OCI-LY7 (cell line): ENCODE results near the gene PHF20. TPM values are rescaled to one million over a fixed set of nuclear protein-coding genes. Genes with fewer than 3 reads are reported as not detected.

Source experiments
- BruUV-seq: library from RNA; stranded (reverse); fragments of 400-500 nt; replicated peaks from 2 replicates; lab custom pipeline; 2021; lab: Mats Ljungman, UMichigan
- CTCF ChIA-PET: fragments of 300-600 bp; sonication (Branson Sonifier 250); formaldehyde crosslinking; loops from one replicate; lab custom pipeline; 2022; ENCODE audit warnings: antibody characterized with exemption; ENCODE audit not compliant: unreplicated experiment; lab: Charles Lee
- POLR2A ChIA-PET: fragments of 300-600 bp; sonication (Branson Sonifier 250); formaldehyde crosslinking; loops from one replicate; lab custom pipeline; 2022; ENCODE audit warnings: antibody characterized with exemption; lab: Charles Lee
- DNase-seq: peaks from one replicate; pipeline ENCODE4 v3.0.0-alpha.2; 2015; ENCODE audit warnings: low spot score
- H2AFZ ChIP-seq: fragments of 200-600 bp; sonication (generic), shearing (Covaris generic); 2 replicates; pipeline ENCODE4 v1.6.1; 2014; ENCODE audit warnings: mild to moderate bottlenecking, antibody characterized with exemption, low read length, moderate library complexity
- H3K27ac ChIP-seq: fragments of 200-600 bp; sonication (generic); 2 replicates; pipeline ENCODE4 v1.5.1; 2014; ENCODE audit warnings: mixed run types, low read depth, mild to moderate bottlenecking, moderate library complexity, low read length, inconsistent platforms; ENCODE audit not compliant: poor library complexity, severe bottlenecking
- H3K36me3 ChIP-seq: fragments of 200-600 bp; sonication (generic); 2 replicates; pipeline ENCODE4 v1.6.1; 2014; ENCODE audit warnings: mild to moderate bottlenecking, antibody characterized with exemption, low read length, moderate library complexity, mixed read lengths; ENCODE audit not compliant: insufficient read depth
- H3K4me1 ChIP-seq: fragments of 200-600 bp; sonication (generic); 2 replicates; pipeline ENCODE4 v1.5.1; 2014; ENCODE audit warnings: mild to moderate bottlenecking, low read length; ENCODE audit not compliant: insufficient read depth, poor library complexity, severe bottlenecking
- H3K4me2 ChIP-seq: fragments of 200-600 bp; sonication (generic); 2 replicates; pipeline ENCODE4 v1.6.1; 2014; ENCODE audit warnings: mild to moderate bottlenecking, low read length
- H3K4me3 ChIP-seq: fragments of 200-600 bp; sonication (generic); 2 replicates; pipeline ENCODE4 v1.5.1; 2014; ENCODE audit warnings: mild to moderate bottlenecking, low read depth, low read length; ENCODE audit not compliant: poor library complexity, severe bottlenecking
- H3K79me2 ChIP-seq: fragments of 200-600 bp; sonication (generic); 2 replicates; pipeline ENCODE4 v1.6.1; 2016; ENCODE audit warnings: low read depth, mild to moderate bottlenecking, low read length, moderate library complexity, mixed read lengths; ENCODE audit not compliant: insufficient read depth
- H3K9me2 ChIP-seq: fragments of 200-600 bp; sonication (generic); 2 replicates; pipeline ENCODE4 v1.6.1; 2016; ENCODE audit warnings: mild to moderate bottlenecking, low read length, mixed read lengths; ENCODE audit not compliant: insufficient read depth
- H3K9me3 ChIP-seq: fragments of 200-600 bp; sonication (generic); 2 replicates; pipeline ENCODE4 v1.6.1; 2014; ENCODE audit warnings: mild to moderate bottlenecking, mixed run types, low read length, mixed read lengths
- H4K20me1 ChIP-seq: fragments of 200-600 bp; sonication (generic); 2 replicates; pipeline ENCODE4 v1.6.1; 2014; ENCODE audit warnings: mild to moderate bottlenecking, antibody characterized with exemption, low read length, moderate library complexity, mixed read lengths; ENCODE audit not compliant: insufficient read depth
- EZH2phosphoT487 ChIP-seq: fragments of 200-600 bp; sonication (generic); IDR thresholded peaks from 2 replicates; pipeline ENCODE4 v1.6.1; 2018; ENCODE audit warnings: low read depth, borderline replicate concordance, mild to moderate bottlenecking, mixed run types, antibody characterized with exemption, low read length, moderate library complexity, mixed read lengths
- intact Hi-C: fragments of 100-400 bp; cut with micrococcal nuclease; formaldehyde crosslinking; loops from one replicate; pipeline ENCODE4 v1.10.0; 2022; ENCODE audit not compliant: unreplicated experiment
- total RNA-seq, 2 experiments: library from RNA; depleted of rRNA in 1 of 2; stranded (reverse); fragments of >200 nt in 1 of 2; shearing (Covaris generic) in 1 of 2; gene quantifications; 2 replicates each; pipeline ENCODE4 v1.2.3, GENCODE V29; 2014 to 2022
- TF ChIP-seq, protein P1 (sequence below): fragments of 200-600 bp; sonication (generic); conservative IDR thresholded peaks from 2 replicates; pipeline ENCODE4 v1.5.1; 2014; ENCODE audit warnings: mild to moderate bottlenecking, antibody characterized with exemption, low read length, moderate library complexity, mixed read lengths

The PHF20 gene
- total RNA-seq, 2 experiments from 2014 or later, result 37.9 to 47.8 TPM

DNA sequence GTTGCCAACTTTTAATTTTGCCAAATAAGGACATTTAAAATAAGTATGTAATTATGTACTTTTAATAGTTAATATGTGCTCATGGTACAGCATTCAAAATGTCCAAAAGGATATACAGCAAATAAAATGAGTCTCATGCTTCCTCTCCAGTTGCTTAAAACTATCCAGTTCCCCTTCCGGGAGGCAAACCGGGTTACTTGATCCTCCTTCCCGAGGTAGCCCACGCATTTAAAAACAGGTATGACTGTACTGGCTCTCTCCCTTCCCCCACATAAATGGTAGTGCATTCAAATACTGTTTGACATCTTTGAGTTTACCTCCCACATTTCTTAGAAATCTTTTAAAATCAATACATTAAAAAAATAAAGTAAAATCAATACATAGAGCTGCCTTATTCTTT lies 66.4 kb downstream of the PHF20 start:
- Histone ChIP-seq H3K9me2 (no peaks in the 10 kb centered on the region), H3K79me2 (no peaks in the 10 kb centered on the region), H4K20me1 (no peaks in the 10 kb centered on the region), H3K27ac (no peak overlapping the region), H2AFZ (no peak overlapping the region), H3K36me3 (peaks cover 27% of the 10 kb centered on the region), H3K9me3 (peaks cover 8% of the 10 kb centered on the region; the same call in 1 of the 2 replicates), H3K4me2 (no peak overlapping the region), H3K4me1 (no peaks in the 10 kb centered on the region), H3K4me3 (no peak overlapping the region)
- DNase-seq, result no peak
- intact Hi-C loops, result no loop called here
- POLR2A ChIA-PET, result no interaction called here
- CTCF ChIA-PET, result no interaction called here
- BruUV-seq, result no TSS peak
- no peak for TF ChIP-seq EZH2phosphoT487
- TF ChIP-seq, protein P1, sequence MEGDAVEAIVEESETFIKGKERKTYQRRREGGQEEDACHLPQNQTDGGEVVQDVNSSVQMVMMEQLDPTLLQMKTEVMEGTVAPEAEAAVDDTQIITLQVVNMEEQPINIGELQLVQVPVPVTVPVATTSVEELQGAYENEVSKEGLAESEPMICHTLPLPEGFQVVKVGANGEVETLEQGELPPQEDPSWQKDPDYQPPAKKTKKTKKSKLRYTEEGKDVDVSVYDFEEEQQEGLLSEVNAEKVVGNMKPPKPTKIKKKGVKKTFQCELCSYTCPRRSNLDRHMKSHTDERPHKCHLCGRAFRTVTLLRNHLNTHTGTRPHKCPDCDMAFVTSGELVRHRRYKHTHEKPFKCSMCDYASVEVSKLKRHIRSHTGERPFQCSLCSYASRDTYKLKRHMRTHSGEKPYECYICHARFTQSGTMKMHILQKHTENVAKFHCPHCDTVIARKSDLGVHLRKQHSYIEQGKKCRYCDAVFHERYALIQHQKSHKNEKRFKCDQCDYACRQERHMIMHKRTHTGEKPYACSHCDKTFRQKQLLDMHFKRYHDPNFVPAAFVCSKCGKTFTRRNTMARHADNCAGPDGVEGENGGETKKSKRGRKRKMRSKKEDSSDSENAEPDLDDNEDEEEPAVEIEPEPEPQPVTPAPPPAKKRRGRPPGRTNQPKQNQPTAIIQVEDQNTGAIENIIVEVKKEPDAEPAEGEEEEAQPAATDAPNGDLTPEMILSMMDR, result no peak

DNA sequence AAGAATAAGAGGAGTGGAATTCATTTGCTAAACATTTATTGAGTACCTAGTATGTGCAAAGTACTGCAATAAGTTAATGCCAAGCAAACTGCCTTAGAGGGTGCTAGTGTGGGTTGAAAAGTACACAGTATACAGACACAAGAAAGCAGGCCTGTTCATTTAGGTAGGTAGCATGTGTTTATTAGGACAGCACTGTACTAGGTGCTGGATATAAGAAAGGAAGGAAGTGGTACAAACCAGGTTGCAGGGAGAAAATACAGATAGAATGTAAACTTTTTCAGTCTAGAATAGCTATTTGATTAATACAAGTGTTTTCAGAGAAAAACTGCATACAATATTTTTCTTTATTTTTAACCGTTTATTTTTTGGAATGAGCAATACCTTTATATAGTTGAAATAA lies 68.1 kb downstream of the PHF20 start:
- no peaks in the 10 kb centered on the region for H4K20me1 ChIP-seq
- H3K4me3 ChIP-seq, result no peak overlapping the region
- CTCF ChIA-PET, result no interaction called here
- no TSS peak for BruUV-seq
- peaks cover 14% of the 10 kb centered on the region; the same call in 1 of the 2 replicates for H3K9me3 ChIP-seq
- TF ChIP-seq EZH2phosphoT487, result no peak
- TF ChIP-seq, protein P1, result no peak
- POLR2A ChIA-PET, result no interaction called here
- H3K9me2 ChIP-seq, result no peaks in the 10 kb centered on the region
- H3K4me2 ChIP-seq, result no peak overlapping the region
- peaks cover 44% of the 10 kb centered on the region for H3K36me3 ChIP-seq
- no peak overlapping the region for H2AFZ ChIP-seq
- intact Hi-C loops, result no loop called here
- H3K79me2 ChIP-seq, result no peaks in the 10 kb centered on the region
- no peak overlapping the region for H3K27ac ChIP-seq
- DNase-seq, result no peak
- no peaks in the 10 kb centered on the region for H3K4me1 ChIP-seq

DNA sequence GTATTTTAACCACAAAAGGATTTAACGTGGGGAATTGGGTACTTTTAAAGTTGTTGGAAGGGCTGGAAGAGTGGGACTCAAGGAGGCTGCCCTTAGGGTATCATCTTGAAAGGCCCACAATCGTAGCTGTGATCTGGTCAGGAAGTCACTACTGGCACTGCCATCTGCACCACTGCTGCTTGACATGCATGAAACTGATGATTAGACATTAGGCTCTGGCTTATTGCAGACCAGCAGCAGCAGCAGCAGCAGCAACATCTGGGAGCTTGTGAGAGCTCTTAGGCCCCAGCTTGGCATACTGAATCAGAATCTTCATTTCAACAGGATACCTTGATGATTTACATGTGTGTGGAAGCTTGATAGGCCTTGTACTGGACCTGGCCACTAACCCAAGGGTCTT lies 68.6 kb downstream of the PHF20 start:
- no peak overlapping the region for H3K4me2 ChIP-seq
- BruUV-seq, result no TSS peak
- H3K9me2 ChIP-seq, result no peaks in the 10 kb centered on the region
- no peak overlapping the region for H2AFZ ChIP-seq
- H3K79me2 ChIP-seq, result no peaks in the 10 kb centered on the region
- H3K27ac ChIP-seq, result no peak overlapping the region
- H3K4me3 ChIP-seq, result no peak overlapping the region
- intact Hi-C loops, result no loop called here
- H3K4me1 ChIP-seq, result no peaks in the 10 kb centered on the region
- POLR2A ChIA-PET, result no interaction called here
- peaks cover 14% of the 10 kb centered on the region; the same call in 1 of the 2 replicates for H3K9me3 ChIP-seq
- CTCF ChIA-PET, result no interaction called here
- H4K20me1 ChIP-seq, result no peaks in the 10 kb centered on the region
- H3K36me3 ChIP-seq, result peaks cover 47% of the 10 kb centered on the region
- DNase-seq, result no peak
- TF ChIP-seq EZH2phosphoT487, result no peak
- TF ChIP-seq, protein P1, result no peak
